HUES6 (cell line): ENCODE data around the gene C11orf98.

Source experiments
- H3K27ac ChIP-seq: 2 replicates; pipeline ENCODE4 v1.7.0; 2013; ENCODE audit warnings: low read depth, mild to moderate bottlenecking, low read length, inconsistent platforms
- H3K27me3 ChIP-seq: 2 replicates; pipeline ENCODE4 v1.6.1; 2013; ENCODE audit warnings: low read length; ENCODE audit not compliant: control insufficient read depth, insufficient read depth
- H3K36me3 ChIP-seq: 2 replicates; pipeline ENCODE4 v1.6.1; 2013; ENCODE audit warnings: low read length; ENCODE audit not compliant: control insufficient read depth, insufficient read depth
- H3K4me1 ChIP-seq: 2 replicates; pipeline ENCODE4 v1.6.1; 2013; ENCODE audit warnings: low read length; ENCODE audit not compliant: control insufficient read depth, insufficient read depth
- H3K4me3 ChIP-seq: 2 replicates; pipeline ENCODE4 v1.5.1; 2013; ENCODE audit warnings: low read depth, low read length
- H3K9ac ChIP-seq: one replicate; pipeline ENCODE4 v1.6.1; 2013; ENCODE audit warnings: mild to moderate bottlenecking, low read length
- H3K9me3 ChIP-seq: 2 replicates; pipeline ENCODE4 v1.6.1; 2013; ENCODE audit warnings: low read depth, low read length; ENCODE audit not compliant: control insufficient read depth, insufficient read depth

Gene C11orf98

DNA sequence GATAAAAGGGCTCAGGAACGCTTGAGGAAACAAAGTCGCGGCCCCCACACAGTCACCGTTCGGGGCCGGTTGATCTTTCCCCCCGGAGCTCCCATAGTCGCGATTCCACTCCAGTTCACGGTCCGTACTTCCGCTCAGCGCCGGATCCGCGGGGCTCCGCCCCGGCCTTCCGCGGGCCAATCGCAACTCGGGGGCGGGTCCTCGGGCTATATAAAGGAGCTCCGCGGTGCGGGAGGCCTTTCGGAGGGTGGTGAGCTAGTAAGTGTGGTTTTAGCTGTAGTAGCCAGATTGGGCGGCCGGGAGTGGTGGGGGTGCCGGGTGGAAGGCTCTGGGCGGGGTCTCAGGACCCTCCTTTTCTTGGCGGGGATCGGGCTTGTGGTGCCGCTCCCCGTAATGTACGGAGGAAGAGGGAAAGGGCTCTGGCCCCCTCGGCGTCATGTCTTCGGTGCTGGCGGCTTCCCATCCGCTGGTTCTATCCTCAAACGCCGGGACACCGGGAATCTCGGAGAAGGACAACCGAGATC, at the start of gene C11orf98, which contains the start of gene CSKMT:
C11orf98 (minus strand) TSS at position 136 of the 524 bp plus-strand sequence; CDS start at position 95, 41 bp downstream.
CSKMT (plus strand) TSS at position 238 of the 524 bp plus-strand sequence. CDS start 568 bp downstream, outside the sequence.
- Histone ChIP-seq H3K27ac (peak within 1 kb of the TSS; percentile 81), H3K4me1 (peaks cover 13% of the 10 kb centered on the region), H3K27me3 (no peaks in the 10 kb centered on the region), H3K36me3 (peaks cover 38% of the 10 kb centered on the region), H3K4me3 (peak within 1 kb of the TSS; percentile 99), H3K9ac (peak within 1 kb of the TSS; percentile 98), H3K9me3 (no peaks in the 10 kb centered on the region)

DNA sequence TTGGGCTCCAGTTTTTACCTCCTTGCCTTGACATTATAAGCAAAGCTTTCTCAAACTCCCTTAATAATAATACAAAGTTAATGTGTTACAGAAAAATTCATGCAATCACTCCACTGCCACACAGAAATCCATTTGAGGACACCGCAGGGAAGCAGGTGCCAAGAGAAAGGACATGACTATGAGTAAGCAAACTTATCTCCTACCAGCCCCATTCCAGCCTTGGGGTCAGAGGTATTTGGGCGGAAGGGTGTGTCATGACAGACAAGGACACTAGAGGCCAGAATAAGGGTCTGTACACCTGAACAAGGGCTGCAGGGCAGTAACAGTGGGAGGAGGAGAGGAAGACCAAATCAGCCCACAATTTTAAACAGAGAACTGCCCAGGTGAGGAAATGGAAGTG, 48.3 kb upstream of the C11orf98 start:
- Histone ChIP-seq H3K27ac (no peak overlapping the region), H3K4me3 (no peak overlapping the region), H3K9me3 (no peaks in the 10 kb centered on the region), H3K9ac (no peak overlapping the region), H3K27me3 (no peaks in the 10 kb centered on the region), H3K4me1 (peaks cover 12% of the 10 kb centered on the region), H3K36me3 (peaks cover 75% of the 10 kb centered on the region)

DNA sequence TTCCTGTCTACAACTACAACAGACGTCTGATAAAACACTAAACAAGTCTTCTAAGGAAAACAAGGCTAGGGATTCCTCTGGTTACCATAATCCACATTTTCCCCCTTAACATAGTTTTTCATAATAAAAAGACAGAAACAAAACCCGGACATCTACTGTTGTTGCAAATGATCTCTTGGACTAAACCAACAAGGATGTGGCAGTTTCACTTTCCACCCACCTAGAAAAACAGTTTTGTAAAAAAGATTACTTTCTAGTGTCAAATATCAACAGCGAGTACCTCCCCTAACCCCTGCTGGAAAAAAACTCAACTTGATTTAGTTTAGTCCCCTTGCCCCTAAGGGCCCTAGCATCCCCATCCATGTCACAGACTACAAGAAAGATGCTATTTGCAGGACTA, 47.9 kb upstream of the C11orf98 start:
- no peak overlapping the region for H3K9ac ChIP-seq
- no peak overlapping the region for H3K4me3 ChIP-seq
- H3K36me3 ChIP-seq: peaks cover 71% of the 10 kb centered on the region
- H3K4me1 ChIP-seq: peaks cover 16% of the 10 kb centered on the region
- H3K9me3 ChIP-seq: no peaks in the 10 kb centered on the region
- no peak overlapping the region for H3K27ac ChIP-seq
- no peaks in the 10 kb centered on the region for H3K27me3 ChIP-seq

DNA sequence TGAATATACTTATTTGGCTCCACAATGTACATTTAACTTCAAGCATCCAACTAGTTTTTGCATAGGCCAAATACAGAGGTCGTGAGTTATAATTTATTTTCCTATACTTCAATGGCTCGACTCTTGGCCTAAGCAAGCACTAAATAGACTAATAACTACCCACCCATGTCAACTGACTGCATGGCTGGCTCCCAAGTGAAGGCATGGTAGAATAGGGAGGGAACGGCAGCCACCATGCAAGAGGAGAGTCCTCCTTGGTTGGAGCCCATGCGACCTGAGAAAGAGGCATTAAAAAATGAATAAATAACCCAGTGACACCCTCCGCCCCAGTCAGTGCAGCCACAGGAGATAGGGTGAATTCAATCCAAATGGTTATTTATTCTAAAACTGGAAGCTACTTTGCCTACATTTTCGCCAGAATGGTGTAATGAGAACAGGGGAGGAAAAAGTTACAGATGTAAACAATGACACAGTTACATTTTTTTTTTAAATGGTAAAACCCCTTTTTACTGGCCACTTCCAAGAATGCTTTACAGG, 47.3 kb upstream of the C11orf98 start:
- H3K36me3 ChIP-seq: peaks cover 65% of the 10 kb centered on the region

DNA sequence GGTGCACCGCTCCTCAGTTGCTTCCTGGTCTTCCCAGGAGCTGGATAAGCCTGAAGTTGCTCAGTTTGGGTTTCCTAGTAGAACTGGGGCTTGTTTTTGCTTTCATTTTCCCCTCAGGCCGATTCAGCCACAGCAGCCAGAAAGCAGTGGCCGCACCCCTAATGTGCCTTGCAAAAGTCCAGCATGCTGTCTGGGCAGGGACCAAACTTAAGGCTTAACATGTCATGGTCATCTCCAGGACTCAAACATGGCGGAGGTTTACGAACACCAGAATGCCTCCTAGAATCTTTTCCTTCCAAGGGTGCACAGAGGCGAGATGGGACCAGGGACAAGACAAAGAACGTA, 45.0 kb upstream of the C11orf98 start:
- H3K36me3 ChIP-seq: peaks cover 46% of the 10 kb centered on the region
- peak overlapping the region; percentile 97 for H3K9ac ChIP-seq
- H3K27ac ChIP-seq: peak overlapping the region; percentile 96
- peaks cover 22% of the 10 kb centered on the region for H3K4me1 ChIP-seq
- no peaks in the 10 kb centered on the region for H3K9me3 ChIP-seq
- no peaks in the 10 kb centered on the region for H3K27me3 ChIP-seq
- H3K4me3 ChIP-seq: peak overlapping the region; percentile 85

More for the DNA sequence above, 47.3 kb upstream of the C11orf98 start:
- H3K27ac ChIP-seq: no peak overlapping the region
- H3K4me3 ChIP-seq: no peak overlapping the region
- peaks cover 16% of the 10 kb centered on the region for H3K4me1 ChIP-seq
- no peaks in the 10 kb centered on the region for H3K27me3 ChIP-seq
- no peak overlapping the region for H3K9ac ChIP-seq
- no peaks in the 10 kb centered on the region for H3K9me3 ChIP-seq

DNA sequence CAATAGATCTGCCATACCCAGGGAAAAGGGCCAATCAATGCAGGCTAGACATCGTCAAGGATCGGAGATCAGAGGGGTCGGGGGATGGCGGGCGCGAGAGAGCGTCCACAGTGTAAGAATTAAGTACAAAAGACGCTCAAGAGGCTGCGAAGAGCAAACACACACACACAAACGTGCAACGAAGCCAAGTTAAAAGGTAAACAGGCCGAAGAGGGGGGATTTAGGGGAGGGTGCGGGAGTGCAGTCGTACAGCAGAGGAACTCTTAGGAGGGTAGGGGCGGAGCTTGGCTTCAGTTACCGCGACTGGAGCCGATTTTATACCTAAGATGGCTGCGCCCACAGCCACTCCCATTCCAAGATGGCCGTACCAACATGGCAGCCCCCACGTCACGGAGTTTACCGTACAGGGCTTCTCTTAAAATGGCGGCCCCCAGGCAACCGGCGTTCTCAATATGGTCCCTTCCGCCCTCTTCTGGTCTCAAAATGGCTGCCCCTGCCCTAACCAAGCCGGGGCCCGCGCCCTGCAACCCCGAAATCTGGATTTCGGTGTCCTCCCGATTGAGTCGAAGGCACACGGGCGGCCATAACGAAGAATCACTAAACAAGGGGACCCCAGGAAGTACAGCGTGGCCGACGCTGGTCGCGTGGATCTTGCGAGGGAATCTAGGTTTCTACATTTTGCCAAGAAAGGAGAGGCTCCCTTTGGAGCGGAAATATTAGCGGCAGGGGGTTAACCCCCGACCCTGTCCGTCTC, 44.4 kb upstream of the C11orf98 start:
- peaks cover 22% of the 10 kb centered on the region for H3K4me1 ChIP-seq
- H3K9ac ChIP-seq: peak overlapping the region; percentile 97
- H3K27ac ChIP-seq: peak overlapping the region; percentile 96
- H3K27me3 ChIP-seq: no peaks in the 10 kb centered on the region
- no peaks in the 10 kb centered on the region for H3K9me3 ChIP-seq
- peaks cover 42% of the 10 kb centered on the region for H3K36me3 ChIP-seq
- H3K4me3 ChIP-seq: peak overlapping the region; percentile 85

DNA sequence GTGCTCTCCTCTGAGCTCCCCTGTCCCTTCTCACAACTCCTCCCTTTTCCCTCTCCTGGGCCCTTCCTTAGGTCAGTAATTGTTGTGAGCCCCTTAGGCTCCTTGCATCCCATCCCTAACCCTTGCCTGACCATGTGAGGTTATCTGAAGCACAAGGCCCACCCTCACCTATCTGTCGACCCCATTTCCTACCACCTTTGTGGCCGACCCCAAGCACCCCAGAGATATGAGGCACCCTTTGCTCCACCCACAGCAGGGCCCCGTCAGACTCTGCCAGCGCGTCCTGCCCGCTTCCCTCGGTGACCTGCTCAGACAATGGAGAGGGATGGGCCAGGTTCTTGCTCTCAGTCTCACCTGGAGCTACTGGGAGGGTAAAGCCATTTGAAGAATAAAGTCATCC, 43.8 kb upstream of the C11orf98 start:
- peaks cover 37% of the 10 kb centered on the region for H3K36me3 ChIP-seq
- H3K27ac ChIP-seq: no peak overlapping the region
- H3K9ac ChIP-seq: peak overlapping the region; percentile 86
- peaks cover 22% of the 10 kb centered on the region for H3K4me1 ChIP-seq
- no peaks in the 10 kb centered on the region for H3K9me3 ChIP-seq
- H3K4me3 ChIP-seq: peak overlapping the region; percentile 85
- H3K27me3 ChIP-seq: no peaks in the 10 kb centered on the region

DNA sequence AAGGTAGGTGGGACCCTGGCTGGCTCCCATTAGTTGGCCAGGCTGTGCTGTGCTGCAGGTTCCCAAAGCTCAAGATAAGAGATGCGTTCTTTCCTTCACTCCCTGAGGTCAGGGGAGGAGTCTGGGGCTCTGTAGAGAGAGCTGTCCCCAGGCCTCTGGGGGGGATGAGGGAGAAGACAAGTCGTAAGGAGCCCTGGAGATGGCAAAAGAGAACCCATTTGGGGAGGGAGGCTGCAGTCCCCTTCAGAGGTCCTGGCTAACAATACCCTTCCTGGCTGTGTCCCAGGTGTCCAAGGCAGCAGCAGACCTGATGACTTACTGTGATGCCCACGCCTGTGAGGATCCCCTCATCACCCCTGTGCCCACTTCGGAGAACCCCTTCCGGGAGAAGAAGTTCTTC, 43.4 kb upstream of the C11orf98 start:
- Histone ChIP-seq H3K9me3 (no peaks in the 10 kb centered on the region), H3K4me3 (peak overlapping the region; percentile 85), H3K9ac (peak overlapping the region; percentile 86), H3K27ac (no peak overlapping the region), H3K36me3 (peaks cover 33% of the 10 kb centered on the region), H3K4me1 (peaks cover 22% of the 10 kb centered on the region), H3K27me3 (no peaks in the 10 kb centered on the region)

DNA sequence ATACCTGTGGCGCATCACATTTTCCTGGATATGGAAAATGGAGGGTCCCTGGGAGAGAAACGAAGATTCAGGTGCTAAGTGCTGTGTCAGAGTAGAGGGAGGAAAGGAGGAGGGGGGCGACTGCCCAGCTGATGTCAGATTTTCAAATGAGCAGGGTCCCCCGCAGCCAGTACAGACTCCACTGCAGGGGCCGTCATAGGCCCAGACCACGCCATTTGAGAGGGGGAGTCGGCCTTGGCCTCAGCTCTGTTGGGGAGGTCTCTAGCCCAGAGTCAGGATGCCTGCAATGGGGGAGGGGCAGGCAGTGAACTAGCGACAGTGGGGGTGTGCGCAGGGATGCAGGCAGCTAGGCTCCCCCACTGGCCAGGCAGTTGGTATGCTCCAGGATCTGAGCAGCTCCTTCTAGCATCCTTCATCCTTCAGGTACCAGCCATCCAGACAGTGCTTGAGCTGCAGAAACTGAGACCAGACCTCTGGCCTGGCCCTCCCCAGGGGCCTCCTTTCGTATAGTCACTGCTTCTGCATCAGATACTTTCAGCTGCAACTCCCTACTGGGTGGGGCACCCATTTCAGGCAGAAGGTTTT, 42.4 kb upstream of the C11orf98 start, which contains the start of the genes BSCL2 and GNG3:
BSCL2 (minus strand) TSS at position 148 of the 585 bp plus-strand sequence. CDS start 229 bp downstream, outside the sequence.
GNG3 (plus strand) TSS at position 400 of the 585 bp plus-strand sequence. CDS start 620 bp downstream, outside the sequence.
- H3K9me3 ChIP-seq: no peaks in the 10 kb centered on the region
- H3K27me3 ChIP-seq: no peaks in the 10 kb centered on the region
- H3K4me3 ChIP-seq: peak within 1 kb of the TSS; percentile 88
- peaks cover 26% of the 10 kb centered on the region for H3K36me3 ChIP-seq
- H3K27ac ChIP-seq: peak within 1 kb of the TSS; percentile 29; the same call in 1 of the 2 replicates
- peaks cover 22% of the 10 kb centered on the region for H3K4me1 ChIP-seq
- peak within 1 kb of the TSS; percentile 83 for H3K9ac ChIP-seq

DNA sequence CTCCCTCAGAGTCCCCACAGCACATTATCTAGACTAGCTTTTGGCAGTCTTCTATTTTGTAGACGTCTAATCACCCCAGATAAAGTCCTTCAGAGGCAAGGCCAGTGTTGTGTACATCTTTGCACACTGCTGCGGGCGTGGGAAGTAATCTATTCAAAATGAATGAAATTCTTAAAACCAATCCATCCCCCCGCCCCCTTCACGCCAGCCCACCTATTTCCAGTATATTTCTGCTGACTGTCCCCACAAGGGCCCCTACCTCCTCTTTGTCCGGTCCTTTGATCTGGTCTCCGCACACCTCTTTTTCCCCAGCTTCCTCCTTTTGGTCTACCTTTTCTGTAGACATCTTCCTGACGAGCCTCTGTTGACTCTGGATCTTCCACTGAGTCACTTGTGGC, 41.8 kb upstream of the C11orf98 start:
- peak overlapping the region; percentile 88 for H3K4me3 ChIP-seq
- H3K27ac ChIP-seq: peak overlapping the region; percentile 29; the same call in 1 of the 2 replicates
- H3K36me3 ChIP-seq: peaks cover 26% of the 10 kb centered on the region
- H3K9ac ChIP-seq: peak overlapping the region; percentile 83
- no peaks in the 10 kb centered on the region for H3K9me3 ChIP-seq
- H3K27me3 ChIP-seq: no peaks in the 10 kb centered on the region
- peaks cover 22% of the 10 kb centered on the region for H3K4me1 ChIP-seq
